Testis (tissue), 3 donors: ENCODE measurements around the gene TMEM132A. TPM values are rescaled to one million over a fixed set of nuclear protein-coding genes. Genes with fewer than 3 reads are reported as not detected.

Experiments used
- DNase-seq: peaks from one replicate; pipeline ENCODE4 v3.0.0-alpha.2; 2019
- H3K27ac ChIP-seq, 2 donors: fragments of 200-600 bp; sonication (generic); one replicate each; pipeline ENCODE4 v1.5.1; 2019
- H3K27me3 ChIP-seq: fragments of 200-600 bp; sonication (generic); one replicate; pipeline ENCODE4 v1.5.1; 2019
- H3K36me3 ChIP-seq: fragments of 200-600 bp; sonication (generic); one replicate; pipeline ENCODE4 v1.5.1; 2017; ENCODE audit warnings: low read depth; ENCODE audit errors: missing control alignments
- H3K4me1 ChIP-seq: fragments of 200-600 bp; sonication (generic); one replicate; pipeline ENCODE4 v1.5.1; 2019
- H3K4me3 ChIP-seq, 2 donors: fragments of 200-600 bp; sonication (generic); one replicate each; pipeline ENCODE4 v1.5.1; 2017 to 2019
- H3K9me3 ChIP-seq: fragments of 200-600 bp; sonication (generic); one replicate; pipeline ENCODE4 v1.5.1; 2017
- POLR2A ChIP-seq: fragments of 450-650 bp; IDR thresholded peaks from one replicate; pipeline ENCODE4 v1.6.1; 2017; ENCODE audit warnings: antibody characterized with exemption, mild to moderate bottlenecking, moderate library complexity
- WGBS, 2 donors: methylation state at CpG; one replicate each; pipeline ENCODE4 v1.1.5; 2018; 5-methylcytosine and 5-hydroxymethylcytosine counted together
- intact Hi-C: fragments of 100-400 bp; cut with DNase I; formaldehyde crosslinking; loops from one replicate; pipeline ENCODE4 v1.15.1; 2023; ENCODE audit warnings: low total_unique reads
- polyA plus RNA-seq: library from polyadenylated mRNA; stranded (reverse); fragments of 350-450 nt; fragmentation: Illumina TruSeq; extraction: RNeasy Lipid Tissue Mini Kit (QIAGEN cat#74804); gene quantifications from one replicate; pipeline ENCODE4 v1.2.3, GENCODE V29; 2014; ENCODE audit warnings: low read depth, low replicate concordance; ENCODE audit not compliant: insufficient read depth
- total RNA-seq, 2 donors: library from RNA; depleted of rRNA; stranded (reverse); fragments of >200 nt; gene quantifications; one replicate each; pipeline ENCODE4 v1.2.3, GENCODE V29; 2016
- TF ChIP-seq, protein P1 (sequence below), 3 experiments: fragments of 450-650 bp in 2 of 3; fragments of 200-600 bp in 1 of 3; sonication (generic) in 1 of 3; IDR thresholded peaks; one replicate each; pipeline ENCODE4 v1.5.1; 2016 to 2019; ENCODE audit warnings: antibody characterized with exemption in 3 of 3, mild to moderate bottlenecking in 2 of 3, moderate library complexity in 1 of 3

Gene TMEM132A
- total and polyA plus RNA-seq, 3 donors from 2014 or later = 17.8 to 39.0 (median 21.7) TPM

DNA sequence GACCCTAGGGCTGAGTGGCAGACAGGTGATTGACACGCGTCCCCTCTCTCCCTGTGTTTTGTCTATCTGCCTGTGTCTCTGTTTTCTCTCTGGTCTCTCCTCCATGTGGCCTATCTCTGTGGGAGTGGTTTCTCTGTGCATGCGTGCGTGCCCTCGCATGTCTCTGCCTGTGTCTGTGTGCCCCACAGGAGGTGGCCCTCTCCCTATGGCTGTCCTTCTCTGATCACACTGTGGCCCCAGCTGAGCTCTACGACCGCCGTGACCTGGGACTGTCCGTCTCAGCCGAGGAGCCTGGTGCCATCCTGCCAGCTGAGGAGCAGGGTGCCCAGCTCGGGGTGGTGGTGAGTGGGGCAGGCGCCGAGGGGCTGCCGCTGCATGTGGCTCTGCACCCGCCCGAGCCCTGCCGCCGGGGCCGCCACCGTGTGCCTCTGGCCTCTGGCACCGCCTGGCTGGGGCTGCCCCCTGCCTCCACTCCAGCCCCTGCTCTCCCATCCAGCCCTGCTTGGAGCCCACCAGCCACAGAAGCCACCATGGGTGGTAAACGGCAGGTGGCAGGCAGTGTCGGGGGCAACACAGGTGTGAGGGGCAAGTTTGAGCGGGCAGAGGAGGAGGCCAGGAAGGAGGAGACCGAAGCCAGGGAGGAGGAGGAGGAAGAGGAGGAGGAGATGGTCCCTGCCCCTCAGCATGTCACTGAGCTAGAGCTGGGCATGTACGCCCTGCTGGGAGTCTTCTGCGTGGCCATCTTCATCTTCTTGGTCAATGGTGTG is 11.6 kb downstream of the TMEM132A start:
- Histone ChIP-seq H3K27ac (no peak overlapping the region), H3K4me3 (no peak overlapping the region), H3K9me3 (no peaks in the 10 kb centered on the region), H3K36me3 (no peaks in the 10 kb centered on the region), H3K4me1 (no peaks in the 10 kb centered on the region), H3K27me3 (no peaks in the 10 kb centered on the region)
- DNase-seq = no peak
- TF ChIP-seq, protein P1, sequence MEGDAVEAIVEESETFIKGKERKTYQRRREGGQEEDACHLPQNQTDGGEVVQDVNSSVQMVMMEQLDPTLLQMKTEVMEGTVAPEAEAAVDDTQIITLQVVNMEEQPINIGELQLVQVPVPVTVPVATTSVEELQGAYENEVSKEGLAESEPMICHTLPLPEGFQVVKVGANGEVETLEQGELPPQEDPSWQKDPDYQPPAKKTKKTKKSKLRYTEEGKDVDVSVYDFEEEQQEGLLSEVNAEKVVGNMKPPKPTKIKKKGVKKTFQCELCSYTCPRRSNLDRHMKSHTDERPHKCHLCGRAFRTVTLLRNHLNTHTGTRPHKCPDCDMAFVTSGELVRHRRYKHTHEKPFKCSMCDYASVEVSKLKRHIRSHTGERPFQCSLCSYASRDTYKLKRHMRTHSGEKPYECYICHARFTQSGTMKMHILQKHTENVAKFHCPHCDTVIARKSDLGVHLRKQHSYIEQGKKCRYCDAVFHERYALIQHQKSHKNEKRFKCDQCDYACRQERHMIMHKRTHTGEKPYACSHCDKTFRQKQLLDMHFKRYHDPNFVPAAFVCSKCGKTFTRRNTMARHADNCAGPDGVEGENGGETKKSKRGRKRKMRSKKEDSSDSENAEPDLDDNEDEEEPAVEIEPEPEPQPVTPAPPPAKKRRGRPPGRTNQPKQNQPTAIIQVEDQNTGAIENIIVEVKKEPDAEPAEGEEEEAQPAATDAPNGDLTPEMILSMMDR (IDR thresholded peaks at IDR 0.05) = no peak
- 92 to 95% methylated on average over 18 to 26 of the region's 27 CpGs for whole genome bisulfite sequencing, 2 donors
- intact Hi-C loops = no loop called here

DNA sequence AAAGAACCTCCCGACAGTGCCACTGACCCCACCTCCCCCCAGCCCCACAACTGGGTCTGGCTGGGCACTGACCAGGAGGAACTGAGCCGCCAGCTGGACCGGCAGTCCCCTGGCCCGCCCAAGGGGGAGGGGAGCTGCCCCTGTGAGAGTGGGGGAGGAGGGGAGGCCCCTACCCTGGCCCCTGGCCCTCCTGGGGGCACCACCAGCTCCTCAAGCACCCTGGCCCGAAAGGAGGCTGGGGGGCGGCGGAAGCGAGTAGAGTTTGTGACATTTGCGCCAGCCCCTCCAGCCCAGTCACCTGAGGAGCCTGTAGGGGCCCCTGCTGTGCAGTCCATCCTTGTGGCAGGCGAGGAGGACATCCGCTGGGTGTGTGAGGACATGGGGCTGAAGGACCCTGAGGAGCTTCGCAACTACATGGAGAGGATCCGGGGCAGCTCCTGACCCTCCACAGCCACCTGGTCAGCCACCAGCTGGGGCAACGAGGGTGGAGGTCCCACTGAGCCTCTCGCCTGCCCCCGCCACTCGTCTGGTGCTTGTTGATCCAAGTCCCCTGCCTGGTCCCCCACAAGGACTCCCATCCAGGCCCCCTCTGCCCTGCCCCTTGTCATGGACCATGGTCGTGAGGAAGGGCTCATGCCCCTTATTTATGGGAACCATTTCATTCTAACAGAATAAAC is 12.3 kb downstream of the TMEM132A start:
- WGBS, 2 donors = 91 to 93% methylated on average over 5 to 18 of the region's 18 CpGs
- intact Hi-C loops = no loop called here

DNA sequence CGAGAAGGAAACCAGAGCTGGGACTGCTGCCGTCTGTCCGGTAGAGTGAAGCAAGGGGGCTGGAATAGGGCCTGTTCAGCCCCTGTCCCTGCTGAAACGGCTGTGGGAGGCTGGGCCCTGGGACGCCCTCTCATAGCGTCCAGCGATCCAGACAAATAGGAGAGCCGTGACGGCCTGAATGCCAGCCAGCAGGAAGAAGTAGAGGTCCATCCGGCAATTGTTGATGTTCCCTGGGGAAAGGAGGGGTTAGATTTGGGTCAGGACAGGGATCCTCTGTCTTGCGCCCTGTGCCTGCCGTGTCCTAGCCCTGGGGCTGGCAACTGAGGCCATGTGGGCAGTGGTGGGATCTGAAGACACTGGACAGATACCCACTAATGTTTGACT is 12.9 kb downstream of the TMEM132A start:
- H3K27me3 ChIP-seq = no peaks in the 10 kb centered on the region
- no peak overlapping the region for H3K27ac ChIP-seq
- no peaks in the 10 kb centered on the region for H3K4me1 ChIP-seq
- DNase-seq = no peak
- H3K9me3 ChIP-seq = no peaks in the 10 kb centered on the region
- no peaks in the 10 kb centered on the region for H3K36me3 ChIP-seq
- intact Hi-C loops = no loop called here
- WGBS, 2 donors = 73 to 78% methylated on average over 12 of the region's 12 CpGs
- TF ChIP-seq POLR2A = no peak
- TF ChIP-seq, protein P1 (IDR thresholded peaks at IDR 0.05) = no peak
- no peak overlapping the region for H3K4me3 ChIP-seq

More for the DNA sequence above, 12.3 kb downstream of the TMEM132A start:
- Histone ChIP-seq H3K27me3 (no peaks in the 10 kb centered on the region), H3K27ac (no peak overlapping the region), H3K9me3 (no peaks in the 10 kb centered on the region), H3K4me3 (no peak overlapping the region), H3K36me3 (no peaks in the 10 kb centered on the region), H3K4me1 (no peaks in the 10 kb centered on the region)
- TF ChIP-seq, protein P1 (IDR thresholded peaks at IDR 0.05) = no peak
- TF ChIP-seq POLR2A = no peak
- DNase-seq = no peak

DNA sequence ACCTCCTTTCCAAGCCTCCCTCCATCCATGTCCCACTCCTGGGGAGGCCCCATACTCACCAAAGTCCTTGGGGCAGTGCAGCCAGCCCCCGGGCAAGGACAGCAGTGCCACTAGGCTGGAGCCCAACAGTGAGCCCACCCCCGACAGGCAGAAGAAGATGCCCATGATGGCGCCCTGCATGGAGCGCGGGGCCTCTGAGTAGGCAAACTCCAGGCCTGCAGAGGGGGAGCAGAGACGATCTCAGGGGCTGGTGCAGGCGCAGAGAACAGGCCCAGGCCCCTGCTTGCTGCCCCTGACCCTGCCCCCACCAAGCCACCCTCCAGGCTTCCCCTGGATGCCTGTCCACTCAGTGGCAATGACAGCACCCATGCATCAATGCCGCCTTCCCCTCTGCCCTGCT is 13.6 kb downstream of the TMEM132A start:
- H3K27ac ChIP-seq = no peak overlapping the region
- H3K4me1 ChIP-seq = no peaks in the 10 kb centered on the region
- no peak overlapping the region for H3K4me3 ChIP-seq
- H3K9me3 ChIP-seq = no peaks in the 10 kb centered on the region
- no peak for TF ChIP-seq POLR2A
- TF ChIP-seq, protein P1 (IDR thresholded peaks at IDR 0.05) = no peak
- no peaks in the 10 kb centered on the region for H3K36me3 ChIP-seq
- H3K27me3 ChIP-seq = no peaks in the 10 kb centered on the region
- WGBS, 2 donors = 88 to 100% methylated on average over 1 to 8 of the region's 8 CpGs
- DNase-seq = no peak
- intact Hi-C loops = no loop called here
